ENCODE measurements around the gene MIDN.
A peak's percentile ranks its signal among the peaks of the same experiment; 100 is the strongest.

DNA sequence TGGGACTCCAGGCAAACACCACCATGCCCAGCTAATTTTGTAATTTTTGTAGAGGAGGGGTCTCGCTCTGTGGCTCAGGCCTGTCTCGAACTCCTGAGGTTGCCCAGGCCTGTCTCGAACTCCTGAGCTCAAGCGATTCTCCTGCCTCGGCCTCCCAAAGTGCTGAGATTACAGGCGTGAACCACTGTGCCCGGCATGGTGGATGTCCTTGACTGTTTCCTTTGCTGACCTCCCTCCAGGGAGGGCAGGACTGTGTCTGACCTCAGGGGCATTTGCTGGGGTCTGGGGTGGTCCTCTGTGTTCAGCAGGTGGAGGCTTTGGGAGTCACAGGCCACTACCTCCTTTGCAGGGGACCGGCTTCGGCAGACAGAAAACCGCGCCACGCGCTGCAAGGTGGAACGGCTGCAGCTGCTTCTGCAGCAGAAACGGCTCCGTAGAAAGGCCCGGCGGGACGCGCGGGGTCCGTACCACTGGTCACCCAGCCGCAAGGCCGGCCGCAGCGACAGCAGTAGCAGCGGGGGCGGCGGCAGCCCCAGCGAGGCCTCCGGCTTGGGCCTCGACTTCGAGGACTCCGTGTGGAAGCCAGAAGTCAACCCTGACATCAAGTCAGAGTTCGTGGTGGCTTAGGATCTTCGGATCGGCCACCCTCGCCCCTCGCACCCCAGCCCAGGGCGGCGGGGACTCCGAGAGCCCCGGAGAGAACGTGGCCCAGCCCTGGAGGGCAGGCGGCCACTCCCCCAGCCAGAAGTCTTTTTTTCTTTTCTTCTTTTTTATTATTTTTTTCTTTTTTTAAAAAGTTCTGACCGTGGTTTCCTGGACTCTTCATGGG is 8.5 kb downstream of the MIDN start:
- no peak for TF ChIP-seq EP300 (IDR thresholded peaks at IDR 0.05)
- TF ChIP-seq JUN (IDR thresholded peaks at IDR 0.05) = peak in 1 of 2 experiments; percentile 32; a peak in 2 of 5 replicates
- TF ChIP-seq, protein P1, sequence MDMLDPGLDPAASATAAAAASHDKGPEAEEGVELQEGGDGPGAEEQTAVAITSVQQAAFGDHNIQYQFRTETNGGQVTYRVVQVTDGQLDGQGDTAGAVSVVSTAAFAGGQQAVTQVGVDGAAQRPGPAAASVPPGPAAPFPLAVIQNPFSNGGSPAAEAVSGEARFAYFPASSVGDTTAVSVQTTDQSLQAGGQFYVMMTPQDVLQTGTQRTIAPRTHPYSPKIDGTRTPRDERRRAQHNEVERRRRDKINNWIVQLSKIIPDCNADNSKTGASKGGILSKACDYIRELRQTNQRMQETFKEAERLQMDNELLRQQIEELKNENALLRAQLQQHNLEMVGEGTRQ (IDR thresholded peaks at IDR 0.05) = no peak

Data from A549 (cell line).